Renal pelvis (tissue), 4 donors: ENCODE measurements around the gene ITGAE. TPM values are rescaled to one million over a fixed set of nuclear protein-coding genes. Genes with fewer than 3 reads are reported as not detected.
"Not testable (repeated sequence)": the region's sequence is repeated elsewhere in the genome, so short reads cannot be mapped to it uniquely, and the experiment has no call there.

ENCODE experiments used
- DNase-seq: peaks from one replicate; pipeline ENCODE4 v3.0.0-alpha.2; 2013
- polyA plus RNA-seq, 3 donors: library from polyadenylated mRNA; unstranded; fragments of 120-200 nt; gene quantifications; one replicate each; pipeline ENCODE4 v1.2.1, GENCODE V29; 2013; ENCODE audit not compliant: insufficient read length in 3 of 3

ITGAE gene
- polyA plus RNA-seq, 3 donors = 38.2 to 46.5 (median 42.7) TPM

- DNase-seq = no peak
These were observed 62.3 kb downstream of the ITGAE start for GRCh38 chr17:3738562-3739295.

GRCh38 chr17:3735515-3735914 lies 65.5 kb downstream of the ITGAE start:
- DNase-seq = no peak

GRCh38 chr17:3734911-3735276 lies 66.1 kb downstream of the ITGAE start:
- not testable (repeated sequence) for DNase-seq

DNA sequence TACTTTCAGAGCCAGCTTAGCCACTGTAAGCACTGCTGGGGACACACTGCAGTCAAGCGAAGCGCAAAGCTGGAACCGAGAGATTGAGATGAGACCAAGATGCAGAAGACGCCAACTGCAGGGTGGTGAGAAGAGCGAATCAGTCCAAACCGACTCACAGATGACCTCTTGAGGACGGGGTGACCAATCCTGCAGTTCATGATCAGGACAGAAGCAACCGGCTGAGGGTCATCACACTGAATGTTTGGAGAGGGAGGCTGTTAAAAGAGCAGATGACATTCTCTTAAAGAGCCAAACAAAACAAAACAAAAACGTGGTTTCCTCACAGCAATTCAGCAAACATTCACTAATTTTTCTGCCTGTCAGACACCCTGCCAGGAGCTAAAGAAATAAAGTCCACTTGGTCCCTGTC lies 68.8 kb downstream of the ITGAE start:
- DNase-seq = peak; percentile 57

GRCh38 chr17:3730881-3731429 lies 70.0 kb downstream of the ITGAE start:
- DNase-seq = no peak

DNA sequence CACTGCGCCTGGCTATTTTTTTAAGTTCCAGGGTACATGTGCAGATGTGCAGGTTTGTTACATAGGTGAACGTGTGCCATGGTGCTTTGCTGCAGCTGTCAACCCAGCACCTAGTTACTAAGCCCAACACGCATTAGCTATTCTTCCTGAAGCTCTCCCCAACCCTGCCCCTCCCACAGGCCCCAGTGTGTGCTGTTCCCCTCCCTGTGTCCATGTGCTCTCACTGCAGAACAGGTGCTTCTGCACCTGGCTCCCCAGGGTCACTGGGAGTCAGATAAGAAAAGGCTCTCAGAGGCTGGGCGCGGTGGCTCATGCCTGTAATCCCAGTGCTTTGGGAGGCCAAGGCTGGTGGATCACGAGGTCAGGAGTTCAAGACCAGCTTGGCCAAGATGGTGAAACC lies 71.1 kb downstream of the ITGAE start:
- no peak for DNase-seq

GRCh38 chr17:3728099-3728498 lies 72.9 kb downstream of the ITGAE start:
- not testable (repeated sequence) for DNase-seq

DNA sequence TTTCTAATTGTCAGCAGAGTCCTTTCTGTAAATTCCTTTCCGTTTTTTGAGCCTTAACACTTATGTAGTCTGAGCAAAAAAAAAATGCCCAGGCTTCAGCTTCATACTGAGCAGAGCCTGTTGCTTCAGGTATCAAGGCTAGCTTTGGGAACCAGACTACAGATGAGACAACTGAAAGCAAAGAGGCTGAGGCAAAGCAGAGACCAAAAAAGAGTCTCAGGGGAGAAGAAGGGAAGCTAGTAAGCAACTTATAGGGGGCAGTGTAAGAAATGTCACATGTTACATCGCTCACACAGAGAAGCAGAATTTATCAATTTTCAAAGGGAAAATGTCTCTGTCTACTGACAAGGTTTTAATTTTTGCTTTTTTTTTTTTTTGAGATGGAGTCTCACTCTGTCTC lies 73.9 kb downstream of the ITGAE start:
- no peak for DNase-seq

DNA sequence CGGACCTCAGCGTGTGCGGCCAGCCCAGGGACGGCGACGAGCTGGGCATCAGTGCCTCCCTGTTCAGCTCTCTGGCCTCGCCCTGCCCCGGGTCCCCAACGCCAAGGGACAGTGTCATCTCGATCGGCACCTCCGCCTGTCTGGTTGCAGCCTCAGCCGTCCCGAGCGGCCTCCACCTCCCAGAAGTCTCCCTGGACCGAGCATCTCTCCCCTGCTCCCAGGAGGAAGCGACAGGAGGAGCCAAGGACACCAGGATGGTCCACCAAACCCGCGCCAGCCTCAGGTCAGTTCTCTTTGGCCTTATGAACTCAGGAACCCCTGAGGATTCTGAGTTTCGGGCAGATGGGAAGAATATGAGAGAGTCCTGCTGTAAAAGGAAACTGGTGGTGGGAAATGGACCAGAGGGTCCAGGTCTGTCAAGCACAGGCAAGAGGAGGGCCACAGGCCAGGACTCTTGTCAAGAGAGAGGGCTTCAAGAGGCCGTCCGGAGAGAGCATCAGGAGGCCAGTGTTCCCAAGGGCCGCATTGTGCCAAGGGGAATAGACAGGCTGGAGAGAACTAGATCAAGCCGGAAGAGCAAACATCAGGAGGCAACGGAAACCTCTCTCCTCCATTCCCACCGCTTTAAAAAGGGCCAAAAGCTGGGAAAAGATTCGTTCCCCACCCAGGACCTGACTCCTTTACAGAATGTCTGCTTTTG lies 76.5 kb downstream of the ITGAE start:
- DNase-seq = no peak

DNA sequence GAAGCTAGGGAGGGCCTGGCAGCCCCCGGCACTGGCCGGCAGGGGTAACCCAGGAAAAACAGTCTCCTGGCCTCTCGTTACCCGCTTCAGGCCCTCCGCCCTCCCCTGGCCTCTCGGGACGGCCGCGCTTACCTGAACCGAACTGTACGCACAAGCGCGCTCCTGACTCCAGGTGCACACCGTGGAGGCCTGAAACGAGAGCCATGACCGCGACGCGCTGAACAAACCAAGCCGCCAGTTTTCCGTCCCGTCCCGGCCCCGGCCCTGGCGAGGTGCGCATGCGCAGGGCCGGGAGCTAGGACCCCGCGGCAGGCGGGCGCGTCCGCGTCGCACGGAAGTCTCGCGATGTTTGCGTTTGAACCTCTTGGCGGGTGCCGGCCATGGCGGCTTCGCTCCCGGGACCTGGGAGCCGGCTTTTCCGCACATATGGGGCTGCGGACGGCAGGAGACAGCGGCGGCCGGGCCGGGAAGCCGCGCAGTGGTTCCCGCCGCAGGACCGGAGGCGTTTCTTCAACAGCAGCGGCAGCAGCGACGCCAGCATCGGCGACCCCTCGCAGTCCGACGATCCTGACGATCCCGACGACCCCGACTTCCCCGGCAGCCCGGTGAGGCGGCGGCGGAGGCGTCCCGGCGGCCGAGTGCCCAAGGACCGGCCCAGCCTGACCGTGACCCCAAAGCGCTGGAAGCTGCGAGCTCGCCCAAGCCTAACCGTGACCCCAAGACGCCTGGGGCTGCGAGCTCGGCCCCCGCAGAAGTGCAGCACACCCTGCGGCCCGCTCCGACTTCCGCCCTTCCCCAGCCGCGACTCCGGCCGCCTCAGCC lies 77.2 kb downstream of the ITGAE start, which contains the start of gene HASPIN:
Gene HASPIN (plus strand): TSS at position 348 of the 822 bp plus-strand sequence. CDS start 33 bp downstream, at position 381.
- peak; percentile 92 for DNase-seq

GRCh38 chr17:3723188-3723555 lies 77.8 kb downstream of the ITGAE start:
- no peak for DNase-seq

DNA sequence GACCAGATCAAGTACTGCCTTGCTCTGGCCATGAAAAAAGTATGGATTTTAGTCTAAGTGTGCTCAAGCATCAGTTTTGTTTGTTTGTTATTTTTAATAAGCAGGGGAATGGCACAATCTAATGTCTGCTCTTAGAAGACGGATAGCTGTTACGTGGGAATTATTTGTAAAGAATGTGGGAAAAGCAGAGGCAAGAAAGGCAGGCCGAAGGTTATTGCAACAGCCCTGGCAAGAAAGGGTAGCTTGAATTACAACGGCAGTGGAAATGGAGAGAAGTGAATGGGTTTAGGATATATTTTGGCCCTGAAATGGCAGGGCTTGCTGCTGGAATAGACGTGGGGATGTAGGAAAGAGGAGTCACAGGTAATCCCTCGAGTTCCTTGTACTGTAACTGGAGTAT lies 78.3 kb downstream of the ITGAE start:
- DNase-seq = no peak

- no peak for DNase-seq
These were observed 81.7 kb downstream of the ITGAE start for GRCh38 chr17:3719265-3719664.

- no peak for DNase-seq
These were observed 82.8 kb downstream of the ITGAE start for GRCh38 chr17:3718201-3718600.

GRCh38 chr17:3715296-3715695 lies 85.7 kb downstream of the ITGAE start:
- no peak for DNase-seq

- no peak for DNase-seq
These were observed 88.1 kb downstream of the ITGAE start for GRCh38 chr17:3712811-3713463.

GRCh38 chr17:3710951-3711383 lies 90.0 kb downstream of the ITGAE start:
- DNase-seq = no peak

GRCh38 chr17:3708366-3708765 lies 92.6 kb downstream of the ITGAE start:
- no peak for DNase-seq

- not testable (repeated sequence) for DNase-seq
These were observed 95.3 kb downstream of the ITGAE start for GRCh38 chr17:3705718-3705984.

DNA sequence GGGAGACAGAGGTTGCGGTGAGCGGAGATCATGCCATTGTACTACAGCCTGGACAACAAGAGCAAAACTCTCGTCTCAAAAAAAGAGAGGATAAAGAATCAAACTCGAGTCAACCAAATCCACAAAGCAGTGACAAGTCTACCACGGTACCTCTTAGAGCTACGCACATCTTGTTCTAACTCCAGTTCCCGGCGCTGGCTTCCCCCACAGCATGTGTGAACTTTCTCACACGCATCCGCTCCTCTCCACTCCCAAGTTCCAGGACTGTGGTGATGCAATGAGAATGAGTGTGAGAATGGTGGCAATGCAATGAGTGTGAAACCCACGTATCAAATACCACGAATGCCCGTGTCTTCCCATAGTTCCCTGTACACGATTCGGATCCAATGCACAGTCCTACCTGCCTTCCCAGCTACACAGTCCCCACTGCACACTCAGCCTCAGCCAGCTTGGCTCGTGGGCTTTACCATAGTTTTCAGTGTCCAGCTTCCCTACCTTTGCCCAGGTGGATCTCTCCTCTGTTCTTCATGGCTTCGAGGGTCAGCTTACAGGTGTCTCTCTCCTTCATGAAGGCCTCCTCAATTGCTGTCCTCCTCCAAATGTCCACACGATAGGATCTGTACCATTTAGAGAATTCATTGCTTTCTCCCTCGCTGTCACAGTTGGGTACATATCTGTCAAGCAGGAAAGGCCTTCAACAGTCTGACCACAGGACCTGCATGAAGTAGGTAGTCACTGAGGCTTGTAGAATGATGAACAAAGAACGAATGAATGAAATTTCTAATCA lies 95.9 kb downstream of the ITGAE start:
- DNase-seq = no peak

DNA sequence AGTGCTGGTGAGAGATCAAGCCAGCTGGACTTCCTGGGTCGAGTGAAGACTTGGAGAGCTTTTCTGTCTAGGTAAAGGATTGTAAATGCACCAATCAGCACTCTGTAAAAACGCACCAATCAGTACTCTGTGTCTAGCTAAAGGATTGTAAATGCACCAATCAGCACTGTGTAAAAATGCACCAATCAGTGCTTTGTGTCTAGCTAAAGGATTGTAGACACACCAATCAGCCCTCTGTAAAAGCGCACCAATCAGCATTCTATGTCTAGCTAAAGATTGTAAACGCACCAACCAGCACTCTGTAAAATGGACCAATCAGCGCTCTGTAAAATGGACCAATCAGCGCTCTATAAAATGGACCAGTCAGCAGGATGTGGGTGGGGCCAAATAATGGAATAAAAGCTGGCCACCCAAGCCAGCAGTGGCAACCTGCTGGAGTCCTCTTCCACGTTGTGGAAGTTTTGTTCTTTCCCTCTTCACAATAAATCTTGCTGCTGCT lies 98.9 kb downstream of the ITGAE start:
- DNase-seq = not testable (repeated sequence)
